NCI-H187 (cell line): ENCODE measurements around the gene ZDHHC11B.
"Not testable (repeated sequence)": the region's sequence is repeated elsewhere in the genome, so short reads cannot be mapped to it uniquely, and the experiment has no call there.

Source experiments
- DNase-seq, 2 experiments: peaks; one replicate each; lab custom pipeline; 2025; lab: John Stamatoyannopoulos, UW

ZDHHC11B gene

GRCh38 chr5:753567-754142 is 30.9 kb downstream of the ZDHHC11B start:
- DNase-seq = not testable (repeated sequence)

GRCh38 chr5:752532-753115 is 31.9 kb downstream of the ZDHHC11B start:
- not testable (repeated sequence) for DNase-seq

GRCh38 chr5:751992-752391 is 32.5 kb downstream of the ZDHHC11B start:
- DNase-seq = not testable (repeated sequence)

- no peak for DNase-seq
Observed at GRCh38 chr5:751496-751895, 33.0 kb downstream of the ZDHHC11B start.

GRCh38 chr5:750226-750625 is 34.3 kb downstream of the ZDHHC11B start:
- DNase-seq = not testable (repeated sequence)

GRCh38 chr5:749101-749670 is 35.3 kb downstream of the ZDHHC11B start:
- DNase-seq = no peak

GRCh38 chr5:748011-748980 is 36.2 kb downstream of the ZDHHC11B start:
- not testable (repeated sequence) for DNase-seq

GRCh38 chr5:747303-747844 is 37.2 kb downstream of the ZDHHC11B start:
- not testable (repeated sequence) for DNase-seq

- DNase-seq = no peak
Observed at GRCh38 chr5:746258-746761, 38.2 kb downstream of the ZDHHC11B start.

- DNase-seq = not testable (repeated sequence)
Observed at GRCh38 chr5:745272-746142, 39.0 kb downstream of the ZDHHC11B start.

- not testable (repeated sequence) for DNase-seq
Observed at GRCh38 chr5:743696-744404, 40.7 kb downstream of the ZDHHC11B start.

GRCh38 chr5:742276-742675 is 42.3 kb downstream of the ZDHHC11B start:
- DNase-seq = not testable (repeated sequence)

GRCh38 chr5:734145-734544 is 50.4 kb downstream of the ZDHHC11B start:
- not testable (repeated sequence) for DNase-seq

GRCh38 chr5:732754-733454 is 51.6 kb downstream of the ZDHHC11B start:
- DNase-seq = not testable (repeated sequence)

GRCh38 chr5:729225-729624 is 55.3 kb downstream of the ZDHHC11B start:
- not testable (repeated sequence) for DNase-seq

- DNase-seq = not testable (repeated sequence)
Observed at GRCh38 chr5:727087-727486, 57.4 kb downstream of the ZDHHC11B start.

- not testable (repeated sequence) for DNase-seq
Observed at GRCh38 chr5:723865-724264, 60.7 kb downstream of the ZDHHC11B start.

- not testable (repeated sequence) for DNase-seq
Observed at GRCh38 chr5:723309-723708, 61.2 kb downstream of the ZDHHC11B start.

- DNase-seq = not testable (repeated sequence)
Observed at GRCh38 chr5:719379-719778, 65.2 kb downstream of the ZDHHC11B start.
